Peyer's patch (tissue), 4 donors: Measurements from ENCODE around the gene SLC29A2.

Experiments used
- POLR2A ChIP-seq, 2 donors: fragments of 450-650 bp; IDR thresholded peaks; one replicate each; pipeline ENCODE4 v1.5.1; 2017; ENCODE audit warnings: antibody characterized with exemption in 2 of 2, mild to moderate bottlenecking in 2 of 2, moderate library complexity in 2 of 2
- TF ChIP-seq, protein P1 (sequence below), 6 experiments: fragments of 450-650 bp in 4 of 6; fragments of 200-600 bp in 2 of 6; sonication (generic) in 1 of 6; IDR thresholded peaks; one replicate each; pipeline ENCODE4 v1.5.1; 2017 to 2019; ENCODE audit warnings: antibody characterized with exemption in 6 of 6, mild to moderate bottlenecking in 3 of 6, moderate library complexity in 1 of 6

DNA sequence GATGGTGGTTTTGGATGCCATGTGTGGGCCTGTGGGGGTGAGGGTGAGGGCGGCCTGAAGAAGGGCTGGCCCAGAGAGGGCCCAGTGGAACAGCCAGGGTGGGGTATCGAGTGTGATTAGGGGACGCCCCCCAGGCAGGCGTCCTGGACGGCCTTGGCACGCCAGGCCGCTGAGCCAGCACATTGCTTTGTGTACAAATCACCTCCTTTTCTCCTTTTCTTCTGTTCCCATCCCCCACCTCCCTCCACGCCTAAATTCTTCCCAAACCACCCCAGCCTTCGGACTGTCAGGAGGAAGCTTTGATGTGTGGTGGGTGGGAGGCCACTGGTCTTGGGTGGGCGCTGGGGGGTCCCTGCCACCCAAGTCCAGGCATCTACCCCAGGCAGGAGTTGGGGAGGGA, 46.9 kb downstream of the SLC29A2 start:
- TF ChIP-seq, protein P1, sequence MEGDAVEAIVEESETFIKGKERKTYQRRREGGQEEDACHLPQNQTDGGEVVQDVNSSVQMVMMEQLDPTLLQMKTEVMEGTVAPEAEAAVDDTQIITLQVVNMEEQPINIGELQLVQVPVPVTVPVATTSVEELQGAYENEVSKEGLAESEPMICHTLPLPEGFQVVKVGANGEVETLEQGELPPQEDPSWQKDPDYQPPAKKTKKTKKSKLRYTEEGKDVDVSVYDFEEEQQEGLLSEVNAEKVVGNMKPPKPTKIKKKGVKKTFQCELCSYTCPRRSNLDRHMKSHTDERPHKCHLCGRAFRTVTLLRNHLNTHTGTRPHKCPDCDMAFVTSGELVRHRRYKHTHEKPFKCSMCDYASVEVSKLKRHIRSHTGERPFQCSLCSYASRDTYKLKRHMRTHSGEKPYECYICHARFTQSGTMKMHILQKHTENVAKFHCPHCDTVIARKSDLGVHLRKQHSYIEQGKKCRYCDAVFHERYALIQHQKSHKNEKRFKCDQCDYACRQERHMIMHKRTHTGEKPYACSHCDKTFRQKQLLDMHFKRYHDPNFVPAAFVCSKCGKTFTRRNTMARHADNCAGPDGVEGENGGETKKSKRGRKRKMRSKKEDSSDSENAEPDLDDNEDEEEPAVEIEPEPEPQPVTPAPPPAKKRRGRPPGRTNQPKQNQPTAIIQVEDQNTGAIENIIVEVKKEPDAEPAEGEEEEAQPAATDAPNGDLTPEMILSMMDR (IDR thresholded peaks at IDR 0.05): no peak
- TF ChIP-seq POLR2A (IDR thresholded peaks at IDR 0.05): no peak
